Natural killer cell (primary cell): Measurements from ENCODE around the gene KAT6B. TPM values are rescaled to one million over a fixed set of nuclear protein-coding genes. Genes with fewer than 3 reads are reported as not detected.

Experiments used
- ATAC-seq, 3 donors: fragments of 150-1000 bp in 2 of 3; fragments of 200-7000 bp in 1 of 3; cut with Tn5 transposase; 1 replicate in 1 of 3; 2 replicates in 2 of 3; pipeline ENCODE4 v1.10.0; 2021; ENCODE audit warnings: mild to moderate bottlenecking in 2 of 3, moderate library complexity in 2 of 3
- DNase-seq, 2 donors: peaks; one replicate each; pipeline versions ENCODE4 v3.0.0 to v3.0.0-alpha.2; 2013 to 2021; ENCODE audit warnings: mixed read lengths in 1 of 2
- H3K27ac ChIP-seq: one replicate; pipeline ENCODE4 v1.5.1; 2013; ENCODE audit warnings: mild to moderate bottlenecking, low read length
- H3K27me3 ChIP-seq: one replicate; pipeline ENCODE4 v1.6.1; 2013; ENCODE audit warnings: low read length; ENCODE audit not compliant: control insufficient read depth, insufficient read depth
- H3K36me3 ChIP-seq: one replicate; pipeline ENCODE4 v1.6.1; 2013; ENCODE audit warnings: low read length; ENCODE audit not compliant: control insufficient read depth, insufficient read depth
- H3K4me1 ChIP-seq: one replicate; pipeline ENCODE4 v1.6.1; 2013; ENCODE audit warnings: low read length; ENCODE audit not compliant: control insufficient read depth, insufficient read depth
- H3K4me3 ChIP-seq: one replicate; pipeline ENCODE4 v1.5.1; 2013; ENCODE audit warnings: low read length
- H3K9me3 ChIP-seq: one replicate; pipeline ENCODE4 v1.6.1; 2013; ENCODE audit warnings: low read length; ENCODE audit not compliant: control insufficient read depth, insufficient read depth
- H3K27ac Mint-ChIP-seq, 2 donors: one replicate each; pipeline ENCODE4 v1.8.0; 2022; ENCODE audit warnings: mild to moderate bottlenecking in 2 of 2, mixed read lengths in 2 of 2, moderate library complexity in 1 of 2
- H3K27me3 Mint-ChIP-seq, 2 donors: one replicate each; pipeline ENCODE4 v1.8.0; 2022; ENCODE audit warnings: low read depth in 2 of 2, mixed read lengths in 2 of 2
- H3K36me3 Mint-ChIP-seq: one replicate; pipeline ENCODE4 v1.8.0; 2022; ENCODE audit warnings: mixed read lengths
- H3K4me1 Mint-ChIP-seq, 2 donors: one replicate each; pipeline ENCODE4 v1.8.0; 2022; ENCODE audit warnings: mixed read lengths in 2 of 2
- H3K4me3 Mint-ChIP-seq: one replicate; pipeline ENCODE4 v1.8.0; 2022; ENCODE audit warnings: mild to moderate bottlenecking, moderate library complexity, mixed read lengths
- H3K9me3 Mint-ChIP-seq, 2 donors: one replicate each; pipeline ENCODE4 v1.8.0; 2022; ENCODE audit warnings: mixed read lengths in 2 of 2
- CTCF ChIP-seq: fragments of 200-600 bp; IDR thresholded peaks from one replicate; pipeline ENCODE4 v1.8.0; 2022; ENCODE audit warnings: antibody characterized with exemption
- WGBS: methylation state at CpG from one replicate; pipeline ENCODE4 v1.1.7; 2013; ENCODE audit warnings: missing lambda C conversion rate; ENCODE audit not compliant: insufficient coverage; 5-methylcytosine and 5-hydroxymethylcytosine counted together
- intact Hi-C: fragments of 100-400 bp; cut with micrococcal nuclease; formaldehyde crosslinking; loops from one replicate; pipeline ENCODE4 v1.14.2; 2022
- total RNA-seq, 4 donors: library from RNA; stranded (reverse); fragments of 120-200 nt in 1 of 4; gene quantifications; one replicate each; pipeline versions ENCODE4 v1.2.3 to v1.2.4, GENCODE V29; 2013 to 2022

KAT6B gene
- total RNA-seq, 3 donors from 2014 or later (not counting 1 experiment from before 2014, with no cell fraction given), result 117 to 133 (median 121) TPM

DNA sequence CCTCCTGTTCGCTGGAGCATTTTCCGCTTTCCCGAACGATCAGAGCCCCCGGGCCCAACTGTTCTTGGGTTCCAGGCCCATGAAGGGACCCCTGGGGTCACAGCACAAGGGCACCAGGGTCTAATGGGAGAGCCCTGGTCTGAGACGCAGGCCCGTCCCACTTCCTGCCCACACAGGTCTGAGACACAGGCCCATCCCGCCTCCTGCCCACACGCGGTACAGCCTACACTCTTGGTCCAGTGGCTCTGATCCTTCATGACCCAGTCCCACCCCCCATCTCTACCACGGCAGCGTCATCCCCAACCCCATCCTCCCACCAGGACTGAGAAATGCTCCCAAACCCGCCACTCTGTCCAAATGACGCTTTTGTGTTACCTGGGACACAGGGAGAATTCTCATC is 246.3 kb downstream of the KAT6B start:
- H3K27me3 Mint-ChIP-seq, result no peaks in the 10 kb centered on the region
- H3K9me3 ChIP-seq, result no peaks in the 10 kb centered on the region
- 64% methylated on average over 14 of the region's 14 CpGs for WGBS
- peaks cover 14% of the 10 kb centered on the region for H3K4me1 ChIP-seq
- H3K27ac Mint-ChIP-seq, result no peak overlapping the region
- H3K4me3 ChIP-seq, result no peak overlapping the region
- H3K9me3 Mint-ChIP-seq, result no peaks in the 10 kb centered on the region
- no peak overlapping the region for H3K4me3 Mint-ChIP-seq
- ATAC-seq (no peak), DNase-seq (no peak)
- no peaks in the 10 kb centered on the region for H3K36me3 ChIP-seq
- no peak for TF ChIP-seq CTCF
- H3K27me3 ChIP-seq, result no peaks in the 10 kb centered on the region
- H3K4me1 Mint-ChIP-seq, result peaks cover 13 to 20% of the 10 kb centered on the region in 2 donors
- H3K36me3 Mint-ChIP-seq, result no peaks in the 10 kb centered on the region
- H3K27ac ChIP-seq, result no peak overlapping the region
- intact Hi-C loops, result no loop called here

DNA sequence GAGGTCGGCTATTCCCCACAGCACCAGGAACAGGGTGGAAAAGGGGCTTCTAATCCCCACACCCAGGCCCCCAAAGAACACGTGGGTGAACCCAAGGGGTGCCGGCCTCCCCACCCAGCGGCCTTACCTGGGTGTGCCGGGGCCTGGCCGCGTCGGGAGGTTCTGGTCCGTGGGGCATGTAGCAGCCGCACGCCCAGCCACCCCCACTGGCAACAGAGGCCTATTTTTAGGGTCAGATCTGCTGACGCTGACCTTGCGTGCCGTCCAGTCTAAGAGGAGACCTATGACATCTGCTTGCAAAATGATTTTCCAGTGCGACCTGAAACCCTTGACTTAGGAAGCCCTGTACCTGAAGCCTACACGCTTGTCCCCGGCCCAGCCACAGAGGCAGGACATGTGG is 247.0 kb downstream of the KAT6B start:
- no peak overlapping the region for H3K27ac ChIP-seq
- Mint-ChIP-seq H3K36me3 (no peaks in the 10 kb centered on the region), H3K4me1 (peaks cover 13 to 20% of the 10 kb centered on the region in 2 donors), H3K9me3 (no peaks in the 10 kb centered on the region), H3K4me3 (no peak overlapping the region), H3K27me3 (no peaks in the 10 kb centered on the region), H3K27ac (no peak overlapping the region)
- no peaks in the 10 kb centered on the region for H3K9me3 ChIP-seq
- intact Hi-C loops, result no loop called here
- DNase-seq, result no peak
- H3K4me3 ChIP-seq, result no peak overlapping the region
- TF ChIP-seq CTCF, result no peak
- WGBS, result 94% methylated on average over 17 of the region's 17 CpGs
- H3K4me1 ChIP-seq, result peaks cover 14% of the 10 kb centered on the region
- no peak for ATAC-seq
- no peaks in the 10 kb centered on the region for H3K27me3 ChIP-seq
- no peaks in the 10 kb centered on the region for H3K36me3 ChIP-seq

DNA sequence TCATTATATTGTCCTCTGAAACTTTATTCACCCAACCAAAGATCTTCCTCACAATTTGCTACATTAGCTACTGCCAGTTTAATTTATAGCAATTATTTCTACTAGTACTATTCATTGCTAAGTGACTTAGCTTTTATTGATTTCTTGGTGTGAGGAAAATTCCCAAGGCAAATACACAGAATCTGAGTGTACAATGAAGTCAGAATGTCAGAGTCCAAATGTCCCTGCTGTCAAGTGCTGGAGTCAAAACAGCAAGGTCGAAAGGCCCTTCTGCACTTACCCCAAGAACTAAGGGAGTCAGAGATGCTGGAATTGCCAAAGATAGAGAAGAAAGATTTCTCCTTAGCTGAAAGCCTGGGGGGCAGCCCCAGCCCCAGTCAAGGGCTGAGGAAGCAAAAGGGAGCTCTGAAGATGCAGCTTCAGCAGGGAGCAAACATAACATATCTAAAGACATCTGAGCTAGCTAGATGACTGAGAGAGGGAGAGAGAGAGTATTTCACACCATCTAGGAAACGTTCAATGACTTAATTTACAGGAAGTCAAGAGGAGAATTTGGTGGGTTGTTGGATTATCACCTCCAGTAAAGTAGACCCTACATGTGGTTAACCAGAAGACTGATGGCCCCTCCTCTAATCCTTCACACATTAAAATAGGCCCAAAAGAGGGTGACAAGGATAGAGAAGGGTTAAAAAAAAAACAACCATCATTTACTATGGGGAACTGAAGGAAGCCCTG is 248.5 kb downstream of the KAT6B start:
- intact Hi-C loops, result no loop called here
- Histone ChIP-seq H3K9me3 (no peaks in the 10 kb centered on the region), H3K36me3 (no peaks in the 10 kb centered on the region), H3K27ac (no peak overlapping the region), H3K27me3 (no peaks in the 10 kb centered on the region), H3K4me1 (peaks cover 14% of the 10 kb centered on the region), H3K4me3 (no peak overlapping the region)
- Mint-ChIP-seq H3K36me3 (no peaks in the 10 kb centered on the region), H3K4me3 (peak overlapping the region; percentile 43), H3K27me3 (no peaks in the 10 kb centered on the region), H3K27ac (peak overlapping the region; percentile 47 to 78), H3K9me3 (no peaks in the 10 kb centered on the region), H3K4me1 (peaks cover 13 to 20% of the 10 kb centered on the region in 2 donors)
- WGBS, result 54% methylated on average over 2 of the region's 2 CpGs
- ATAC-seq (peak in 2 of 3 donors; percentile 24 to 29), DNase-seq (no peak)
- no peak for TF ChIP-seq CTCF

DNA sequence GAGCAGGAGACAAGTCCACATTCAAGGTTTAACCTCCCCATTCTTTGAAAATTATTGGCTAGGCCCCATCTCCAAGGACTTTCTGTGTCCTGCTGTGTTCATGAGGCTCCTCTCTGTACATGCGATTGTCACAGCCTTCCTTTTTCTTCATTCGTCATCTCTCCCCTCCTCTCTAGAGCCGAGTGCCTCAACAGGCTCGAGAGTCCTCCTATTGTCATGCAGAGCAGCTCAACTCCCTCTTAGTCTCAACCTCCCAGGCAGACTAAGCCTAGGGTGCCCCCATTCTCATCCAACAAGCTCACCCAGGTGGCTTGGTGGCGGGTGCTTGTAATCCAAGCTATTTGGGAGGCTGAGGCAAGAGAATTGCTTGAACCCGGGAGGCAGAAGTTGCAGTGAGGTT is 249.9 kb downstream of the KAT6B start:
- H3K36me3 Mint-ChIP-seq, result no peaks in the 10 kb centered on the region
- Histone ChIP-seq H3K36me3 (no peaks in the 10 kb centered on the region), H3K27ac (no peak overlapping the region), H3K4me1 (peaks cover 14% of the 10 kb centered on the region), H3K4me3 (no peak overlapping the region), H3K9me3 (no peaks in the 10 kb centered on the region), H3K27me3 (no peaks in the 10 kb centered on the region)
- ATAC-seq (no peak), DNase-seq (no peak)
- no peak overlapping the region for H3K27ac Mint-ChIP-seq
- no peak overlapping the region for H3K4me3 Mint-ChIP-seq
- TF ChIP-seq CTCF, result no peak
- H3K4me1 Mint-ChIP-seq, result peaks cover 13 to 20% of the 10 kb centered on the region in 2 donors
- no peaks in the 10 kb centered on the region for H3K9me3 Mint-ChIP-seq
- H3K27me3 Mint-ChIP-seq, result no peaks in the 10 kb centered on the region
- intact Hi-C loops, result no loop called here
- 95% methylated on average over 6 of the region's 6 CpGs for WGBS
